Adrenal gland (tissue), 5 donors: ENCODE measurements around the gene SUGT1.

ENCODE experiments used
- POLR2A ChIP-seq, 2 donors: fragments of 450-650 bp; IDR thresholded peaks; one replicate each; pipeline ENCODE4 v1.6.1; 2017; ENCODE audit warnings: antibody characterized with exemption in 2 of 2, mild to moderate bottlenecking in 2 of 2, moderate library complexity in 1 of 2
- TF ChIP-seq, protein P1 (sequence below), 6 experiments: fragments of 450-650 bp in 4 of 6; fragments of 200-600 bp in 2 of 6; sonication (generic) in 1 of 6; IDR thresholded peaks; 1 replicate in 5 of 6; 2 replicates in 1 of 6; pipeline versions ENCODE4 v1.5.1 to v1.8.0; 2016 to 2021; ENCODE audit warnings: antibody characterized with exemption in 6 of 6, mild to moderate bottlenecking in 2 of 6, moderate library complexity in 1 of 6
- donor health status: DM: no; HTN: no; CAD: no.

DNA sequence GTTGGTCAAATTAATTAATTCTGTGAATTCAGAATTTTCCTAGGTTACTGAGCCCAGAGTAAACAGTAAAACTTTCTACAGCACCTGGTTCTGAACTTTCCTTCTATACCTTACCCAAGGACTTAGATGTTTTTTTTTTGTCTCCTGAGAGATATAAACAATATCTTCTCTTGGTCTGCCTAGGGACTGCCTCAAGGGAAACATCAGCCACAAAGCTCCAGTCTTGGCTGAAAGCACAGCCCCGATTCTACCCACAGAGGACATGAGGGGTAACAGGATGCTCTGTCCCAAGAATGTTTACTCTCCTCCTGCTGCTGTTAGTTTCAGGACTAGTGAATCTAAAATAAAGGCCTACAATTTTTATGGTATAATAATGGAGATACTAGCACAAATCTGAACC, 72.7 kb downstream of the SUGT1 start:
- TF ChIP-seq, protein P1, sequence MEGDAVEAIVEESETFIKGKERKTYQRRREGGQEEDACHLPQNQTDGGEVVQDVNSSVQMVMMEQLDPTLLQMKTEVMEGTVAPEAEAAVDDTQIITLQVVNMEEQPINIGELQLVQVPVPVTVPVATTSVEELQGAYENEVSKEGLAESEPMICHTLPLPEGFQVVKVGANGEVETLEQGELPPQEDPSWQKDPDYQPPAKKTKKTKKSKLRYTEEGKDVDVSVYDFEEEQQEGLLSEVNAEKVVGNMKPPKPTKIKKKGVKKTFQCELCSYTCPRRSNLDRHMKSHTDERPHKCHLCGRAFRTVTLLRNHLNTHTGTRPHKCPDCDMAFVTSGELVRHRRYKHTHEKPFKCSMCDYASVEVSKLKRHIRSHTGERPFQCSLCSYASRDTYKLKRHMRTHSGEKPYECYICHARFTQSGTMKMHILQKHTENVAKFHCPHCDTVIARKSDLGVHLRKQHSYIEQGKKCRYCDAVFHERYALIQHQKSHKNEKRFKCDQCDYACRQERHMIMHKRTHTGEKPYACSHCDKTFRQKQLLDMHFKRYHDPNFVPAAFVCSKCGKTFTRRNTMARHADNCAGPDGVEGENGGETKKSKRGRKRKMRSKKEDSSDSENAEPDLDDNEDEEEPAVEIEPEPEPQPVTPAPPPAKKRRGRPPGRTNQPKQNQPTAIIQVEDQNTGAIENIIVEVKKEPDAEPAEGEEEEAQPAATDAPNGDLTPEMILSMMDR (IDR thresholded peaks at IDR 0.05): no peak
- TF ChIP-seq POLR2A (IDR thresholded peaks at IDR 0.05): no peak
